ENCODE measurements around the gene L1TD1. TPM values are rescaled to one million over a fixed set of nuclear protein-coding genes. Genes with fewer than 3 reads are reported as not detected.
A peak's percentile ranks its signal among the peaks of the same experiment; 100 is the strongest.

The L1TD1 gene
- total and polyA plus RNA-seq, 2 donors (not counting 1 experiment from before 2014, with no cell fraction given), result 0.17 TPM; not detected in 1

GRCh38 chr1:62209931-62210595 lies 15.4 kb downstream of the L1TD1 start:
- Histone ChIP-seq H3K9me3 (ENCODE audit: control insufficient read depth, insufficient read depth, low read depth, low read length) (no peaks in the 10 kb centered on the region), H3K36me3 (ENCODE audit: control insufficient read depth, insufficient read depth, low read length) (no peaks in the 10 kb centered on the region), H3K4me2 (ENCODE audit: extremely low read depth, insufficient read depth, low read length) (no peak overlapping the region), H3K79me2 (ENCODE audit: control insufficient read depth, insufficient read depth, low read length) (no peaks in the 10 kb centered on the region), H3K9ac (ENCODE audit: insufficient read depth, low read length) (no peak overlapping the region), H3K4me1 (ENCODE audit: control insufficient read depth, extremely low read depth, insufficient read depth, low read length) (no peaks in the 10 kb centered on the region), H3K27ac (ENCODE audit: insufficient read depth, low read length) (no peak overlapping the region), H3K27me3 (ENCODE audit: control insufficient read depth, insufficient read depth, low read length) (no peaks in the 10 kb centered on the region), H4K20me1 (ENCODE audit: control insufficient read depth, extremely low read depth, insufficient read depth, low read length) (no peaks in the 10 kb centered on the region), H3K4me3 (replicated peaks in 1 of 4; ENCODE audit: control extremely low read depth in 1 of 4, insufficient read depth in 1 of 4, low read depth in 3 of 4, low read length in 4 of 4) (no peak overlapping the region), H2AFZ (ENCODE audit: low read length) (no peak overlapping the region)
- TF ChIP-seq CTCF (conservative IDR thresholded peaks at IDR 0.05 in 1 of 2, IDR thresholded peaks at IDR 0.05 in 1 of 2; ENCODE audit: low read depth in 1 of 2, low read length in 2 of 2), result no peak
- TF ChIP-seq EZH2 (IDR thresholded peaks at IDR 0.05; ENCODE audit: low read length, missing control alignments), result no peak
- peak in 1 of 2 donors; percentile 39 for DNase-seq (ENCODE audit: low read depth in 2 of 2)

GRCh38 chr1:62210960-62211359 lies 16.3 kb downstream of the L1TD1 start:
- Histone ChIP-seq H3K36me3 (ENCODE audit: control insufficient read depth, insufficient read depth, low read length) (no peaks in the 10 kb centered on the region), H3K79me2 (ENCODE audit: control insufficient read depth, insufficient read depth, low read length) (no peaks in the 10 kb centered on the region), H3K4me3 (replicated peaks in 1 of 4; ENCODE audit: control extremely low read depth in 1 of 4, insufficient read depth in 1 of 4, low read depth in 3 of 4, low read length in 4 of 4) (no peak overlapping the region), H3K9ac (ENCODE audit: insufficient read depth, low read length) (no peak overlapping the region), H3K4me2 (ENCODE audit: extremely low read depth, insufficient read depth, low read length) (no peak overlapping the region), H4K20me1 (ENCODE audit: control insufficient read depth, extremely low read depth, insufficient read depth, low read length) (no peaks in the 10 kb centered on the region), H3K4me1 (ENCODE audit: control insufficient read depth, extremely low read depth, insufficient read depth, low read length) (no peaks in the 10 kb centered on the region), H3K27ac (ENCODE audit: insufficient read depth, low read length) (no peak overlapping the region), H2AFZ (ENCODE audit: low read length) (no peak overlapping the region), H3K9me3 (ENCODE audit: control insufficient read depth, insufficient read depth, low read depth, low read length) (no peaks in the 10 kb centered on the region), H3K27me3 (ENCODE audit: control insufficient read depth, insufficient read depth, low read length) (no peaks in the 10 kb centered on the region)
- DNase-seq (ENCODE audit: low read depth in 2 of 2), result no peak
- TF ChIP-seq CTCF (conservative IDR thresholded peaks at IDR 0.05 in 1 of 2, IDR thresholded peaks at IDR 0.05 in 1 of 2; ENCODE audit: low read depth in 1 of 2, low read length in 2 of 2) (no peak), EZH2 (IDR thresholded peaks at IDR 0.05; ENCODE audit: low read length, missing control alignments) (no peak)

GRCh38 chr1:62212411-62212810 lies 17.8 kb downstream of the L1TD1 start:
- no peaks in the 10 kb centered on the region for H3K4me1 ChIP-seq (ENCODE audit: control insufficient read depth, extremely low read depth, insufficient read depth, low read length)
- no peaks in the 10 kb centered on the region for H4K20me1 ChIP-seq (ENCODE audit: control insufficient read depth, extremely low read depth, insufficient read depth, low read length)
- H3K4me3 ChIP-seq (replicated peaks in 1 of 4; ENCODE audit: control extremely low read depth in 1 of 4, insufficient read depth in 1 of 4, low read depth in 3 of 4, low read length in 4 of 4), result no peak overlapping the region
- no peak overlapping the region for H3K27ac ChIP-seq (ENCODE audit: insufficient read depth, low read length)
- no peak for TF ChIP-seq CTCF (conservative IDR thresholded peaks at IDR 0.05 in 1 of 2, IDR thresholded peaks at IDR 0.05 in 1 of 2; ENCODE audit: low read depth in 1 of 2, low read length in 2 of 2)
- no peak for TF ChIP-seq EZH2 (IDR thresholded peaks at IDR 0.05; ENCODE audit: low read length, missing control alignments)
- H3K27me3 ChIP-seq (ENCODE audit: control insufficient read depth, insufficient read depth, low read length), result no peaks in the 10 kb centered on the region
- H3K36me3 ChIP-seq (ENCODE audit: control insufficient read depth, insufficient read depth, low read length), result no peaks in the 10 kb centered on the region
- no peak for DNase-seq (ENCODE audit: low read depth in 2 of 2)
- no peak overlapping the region for H3K9ac ChIP-seq (ENCODE audit: insufficient read depth, low read length)
- H3K4me2 ChIP-seq (ENCODE audit: extremely low read depth, insufficient read depth, low read length), result no peak overlapping the region
- H2AFZ ChIP-seq (ENCODE audit: low read length), result no peak overlapping the region
- H3K9me3 ChIP-seq (ENCODE audit: control insufficient read depth, insufficient read depth, low read depth, low read length), result no peaks in the 10 kb centered on the region
- no peaks in the 10 kb centered on the region for H3K79me2 ChIP-seq (ENCODE audit: control insufficient read depth, insufficient read depth, low read length)

Data from fibroblast of lung (primary cell).